HCT116 (cell line): ENCODE data around the gene IGSF6. TPM values are rescaled to one million over a fixed set of nuclear protein-coding genes. Genes with fewer than 3 reads are reported as not detected.

ENCODE experiments used
- ATAC-seq: fragments of 200-7000 bp; cut with Tn5 transposase; 2 replicates; pipeline ENCODE4 v1.9.1; 2020; ENCODE audit warnings: mild to moderate bottlenecking, moderate library complexity
- BruUV-seq: library from RNA; stranded (reverse); fragments of 400-500 nt; replicated peaks from 2 replicates; lab custom pipeline; 2021; lab: Mats Ljungman, UMichigan
- CTCF ChIA-PET: fragments of 300-600 bp; sonication (Branson Sonifier 250); formaldehyde crosslinking; loops from one replicate; lab custom pipeline; 2021; ENCODE audit warnings: antibody characterized with exemption; lab: Charles Lee
- POLR2A ChIA-PET: fragments of 300-600, 350-600 bp; sonication (Branson Sonifier 250); formaldehyde crosslinking; loops from one replicate; lab custom pipeline; 2021; ENCODE audit warnings: antibody characterized with exemption; lab: Charles Lee
- RAD21 ChIA-PET, 2 experiments: fragments of 300-600 bp; sonication (Branson Sonifier 250); formaldehyde crosslinking; loops; one replicate each; lab custom pipeline; 2023; ENCODE audit warnings: low total read pairs in 2 of 2; ENCODE audit not compliant: uncharacterized antibody in 2 of 2, unreplicated experiment in 2 of 2, low non-redundant PET in 1 of 2; lab: Charles Lee
- DNase-seq: peaks from one replicate; pipeline ENCODE4 v3.0.0-alpha.2; 2010; ENCODE audit warnings: low read depth, low spot score
- H2AFZ ChIP-seq: fragments of 200-600 bp; shearing (Covaris generic), sonication (generic); 2 replicates; pipeline ENCODE4 v1.6.1; 2017; ENCODE audit warnings: low read depth, mixed run types, mixed read lengths, antibody characterized with exemption, low read length; ENCODE audit not compliant: poor library complexity, severe bottlenecking
- H3K27ac ChIP-seq: 2 replicates; pipeline ENCODE4 v1.5.1; 2012; ENCODE audit warnings: low read depth, low read length
- H3K27me3 ChIP-seq: fragments of 200-600 bp; sonication (generic); 2 replicates; pipeline ENCODE4 v1.6.1; 2016; ENCODE audit warnings: mixed run types, low read length, mixed read lengths; ENCODE audit not compliant: insufficient read depth
- H3K36me3 ChIP-seq, 2 experiments: fragments of 200-500 bp in 1 of 2; fragments of 200-600 bp in 1 of 2; sonication (Bioruptor generic) in 1 of 2; sonication (generic) in 1 of 2; 2 replicates each; pipeline versions ENCODE4 v1.5.1 to v1.6.1; 2014 to 2016; ENCODE audit warnings: low read length in 2 of 2, inconsistent platforms in 1 of 2, mixed read lengths in 1 of 2, mixed run types in 1 of 2; ENCODE audit not compliant: insufficient read depth in 2 of 2, control insufficient read depth in 1 of 2
- H3K4me1 ChIP-seq, 2 experiments: fragments of 200-600 bp in 1 of 2; sonication (generic) in 1 of 2; 2 replicates each; pipeline versions ENCODE4 v1.5.1 to v1.6.1; 2012 to 2017; ENCODE audit warnings: low read length in 2 of 2, inconsistent platforms in 1 of 2, mild to moderate bottlenecking in 1 of 2, mixed read lengths in 1 of 2, mixed run types in 1 of 2, moderate library complexity in 1 of 2; ENCODE audit not compliant: insufficient read depth in 2 of 2, control insufficient read depth in 1 of 2
- H3K4me2 ChIP-seq: fragments of 200-600 bp; sonication (generic); 2 replicates; pipeline ENCODE4 v1.6.1; 2017; ENCODE audit warnings: mixed run types, low read length, mixed read lengths
- H3K4me3 ChIP-seq, 2 experiments: fragments of 200-600 bp in 1 of 2; sonication (generic) in 1 of 2; replicated peaks in 1 of 2; 2 replicates each; pipeline ENCODE4 v1.5.1; 2011 to 2016; ENCODE audit warnings: low read length in 2 of 2, control low read depth in 1 of 2, low read depth in 1 of 2, mild to moderate bottlenecking in 1 of 2, mixed read lengths in 1 of 2, mixed run types in 1 of 2
- H3K79me2 ChIP-seq: fragments of 200-600 bp; sonication (generic); 2 replicates; pipeline ENCODE4 v1.6.1; 2017; ENCODE audit warnings: mild to moderate bottlenecking, mixed run types, low read length, moderate library complexity, mixed read lengths; ENCODE audit not compliant: insufficient read depth
- H3K9ac ChIP-seq: fragments of 200-600 bp; sonication (generic); 2 replicates; pipeline ENCODE4 v1.6.1; 2016; ENCODE audit warnings: low read length, mixed read lengths
- H3K9me2 ChIP-seq: fragments of 200-600 bp; sonication (generic), shearing (Covaris generic); 2 replicates; pipeline ENCODE4 v1.6.1; 2017; ENCODE audit warnings: mixed run types, mild to moderate bottlenecking, moderate library complexity; ENCODE audit not compliant: insufficient read depth
- H3K9me3 ChIP-seq, 2 experiments: fragments of 200-500 bp in 1 of 2; fragments of 200-600 bp in 1 of 2; sonication (Bioruptor generic) in 1 of 2; sonication (generic) in 1 of 2; 2 replicates each; pipeline ENCODE4 v1.6.1; 2014 to 2017; ENCODE audit warnings: low read length in 2 of 2, mixed read lengths in 2 of 2, inconsistent platforms in 1 of 2, low read depth in 1 of 2, mild to moderate bottlenecking in 1 of 2, mixed run types in 1 of 2, moderate library complexity in 1 of 2; ENCODE audit not compliant: control insufficient read depth in 1 of 2, insufficient read depth in 1 of 2
- H4K20me1 ChIP-seq: fragments of 200-600 bp; sonication (generic), shearing (Covaris generic); 2 replicates; pipeline ENCODE4 v1.6.1; 2017; ENCODE audit warnings: mixed run types, mild to moderate bottlenecking, moderate library complexity; ENCODE audit not compliant: insufficient read depth
- CBX3 ChIP-seq: IDR thresholded peaks from 2 replicates; pipeline ENCODE4 v1.6.1; 2012; ENCODE audit warnings: low read depth
- CEBPB ChIP-seq: IDR thresholded peaks from 2 replicates; pipeline ENCODE4 v1.6.1; 2012; ENCODE audit warnings: low read depth
- EGR1 ChIP-seq: IDR thresholded peaks from 2 replicates; pipeline ENCODE4 v1.6.1; 2012; ENCODE audit warnings: low read depth
- EZH2 ChIP-seq: fragments of 200-600 bp; sonication (generic); IDR thresholded peaks from 2 replicates; pipeline ENCODE4 v1.6.1; 2017; ENCODE audit warnings: antibody characterized with exemption, mixed run types
- EZH2phosphoT487 ChIP-seq: fragments of 200-600 bp; IDR thresholded peaks from 2 replicates; pipeline ENCODE4 v1.6.1; 2018; ENCODE audit warnings: antibody characterized with exemption, borderline replicate concordance
- FOSL1 ChIP-seq: IDR thresholded peaks from 2 replicates; pipeline ENCODE4 v1.6.1; 2012; ENCODE audit warnings: low read depth
- MAX ChIP-seq: IDR thresholded peaks from 2 replicates; pipeline ENCODE4 v1.6.1; 2012
- POLR2A ChIP-seq: IDR thresholded peaks from 2 replicates; pipeline ENCODE4 v1.7.0; 2011; ENCODE audit warnings: borderline replicate concordance; ENCODE audit not compliant: insufficient read depth, insufficient read length; ENCODE audit errors: extremely low read depth
- POLR2AphosphoS5 ChIP-seq: IDR thresholded peaks from 2 replicates; pipeline ENCODE4 v1.6.1; 2011; ENCODE audit warnings: mild to moderate bottlenecking, low read depth, low read length, moderate library complexity
- RAD21 ChIP-seq: IDR thresholded peaks from 2 replicates; pipeline ENCODE4 v1.6.1; 2012; ENCODE audit warnings: low read depth, mild to moderate bottlenecking
- SIN3A ChIP-seq: IDR thresholded peaks from 2 replicates; pipeline ENCODE4 v1.6.1; 2012; ENCODE audit warnings: low read depth
- SP1 ChIP-seq: IDR thresholded peaks from 2 replicates; pipeline ENCODE4 v1.6.1; 2012; ENCODE audit warnings: low read depth
- TCF7L2 ChIP-seq: IDR thresholded peaks from 2 replicates; pipeline ENCODE4 v1.7.0; 2011; ENCODE audit warnings: borderline replicate concordance, inconsistent platforms; ENCODE audit not compliant: insufficient read depth, insufficient read length; ENCODE audit errors: extremely low read depth
- YY1 ChIP-seq: IDR thresholded peaks from 2 replicates; pipeline ENCODE4 v1.6.1; 2011; ENCODE audit warnings: low read length, low read depth, moderate library complexity, mild to moderate bottlenecking; ENCODE audit not compliant: insufficient replicate concordance; ENCODE audit errors: extremely low read depth
- ZBTB33 ChIP-seq: IDR thresholded peaks from 2 replicates; pipeline ENCODE4 v1.6.1; 2011; ENCODE audit warnings: mild to moderate bottlenecking, low read length, moderate library complexity; ENCODE audit not compliant: insufficient replicate concordance; ENCODE audit errors: extremely low read depth
- ZFX ChIP-seq: fragments of 450-650 bp; IDR thresholded peaks from 2 replicates; pipeline ENCODE4 v1.6.1; 2017
- ZNF274 ChIP-seq: fragments of 200-500 bp; sonication (Bioruptor generic); IDR thresholded peaks from 2 replicates; pipeline ENCODE4 v1.6.1; 2014; ENCODE audit warnings: mild to moderate bottlenecking, low read depth, low read length, inconsistent platforms
- intact Hi-C: fragments of 100-400 bp; cut with micrococcal nuclease; formaldehyde crosslinking; loops from 2 replicates; pipeline ENCODE4 v1.10.0; 2022
- total RNA-seq: library from RNA; stranded (reverse); gene quantifications from one replicate; pipeline ENCODE4 v1.2.1, GENCODE V29; 2021; ENCODE audit not compliant: unreplicated experiment
- TF ChIP-seq, protein P1 (sequence below), 3 experiments: fragments of 200-600 bp in 1 of 3; sonication (generic) in 1 of 3; IDR thresholded peaks in 2 of 3; conservative IDR thresholded peaks in 1 of 3; 2 replicates each; pipeline ENCODE4 v1.5.1; 2012 to 2017; ENCODE audit warnings: low read depth in 2 of 3, low read length in 2 of 3, antibody characterized with exemption in 1 of 3, borderline replicate concordance in 1 of 3, control low read depth in 1 of 3, mild to moderate bottlenecking in 1 of 3, mixed read lengths in 1 of 3, mixed run types in 1 of 3, moderate library complexity in 1 of 3; ENCODE audit not compliant: insufficient read depth in 1 of 3
- TF ChIP-seq, protein P2 (sequence below): IDR thresholded peaks from 2 replicates; pipeline ENCODE4 v1.6.1; 2012; ENCODE audit warnings: low read depth
- TF ChIP-seq, protein P3 (sequence below): IDR thresholded peaks from 2 replicates; pipeline ENCODE4 v1.6.1; 2012

The IGSF6 gene
- total RNA-seq, 1 experiment from 2014 or later = not detected

DNA sequence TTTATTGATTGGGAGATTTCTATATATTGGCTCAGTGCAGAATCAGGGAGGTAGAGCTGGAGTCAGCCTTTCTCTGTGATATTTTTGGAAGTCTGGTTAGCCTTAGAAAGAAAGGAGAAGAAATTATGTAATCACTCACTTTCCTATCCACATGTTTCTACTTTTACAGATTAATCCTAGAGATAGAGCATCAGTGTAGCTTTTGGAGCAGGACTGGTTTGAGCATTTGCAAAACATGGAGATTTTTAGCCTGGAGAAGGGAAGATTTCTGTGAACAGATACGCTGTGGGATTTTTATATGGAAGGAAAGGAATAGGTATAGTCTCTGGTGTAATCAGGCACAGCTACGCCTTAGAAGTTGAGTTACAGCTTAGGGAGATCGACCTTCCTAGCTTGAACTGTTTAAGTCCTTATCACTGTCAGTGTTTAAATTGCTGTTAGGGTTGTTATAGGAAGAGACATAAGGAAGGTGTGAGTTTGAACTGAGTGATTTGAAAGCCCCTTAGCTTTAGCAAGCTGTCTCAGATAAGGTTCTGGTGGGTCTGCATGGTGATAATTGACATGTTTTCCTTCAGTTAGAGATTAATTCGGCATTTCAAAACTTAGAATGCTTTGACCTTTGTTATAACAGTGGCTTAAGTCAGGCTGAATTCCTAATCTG is 32.5 kb downstream of the IGSF6 start:
- TF ChIP-seq ZFX = no peak
- TF ChIP-seq, protein P1, sequence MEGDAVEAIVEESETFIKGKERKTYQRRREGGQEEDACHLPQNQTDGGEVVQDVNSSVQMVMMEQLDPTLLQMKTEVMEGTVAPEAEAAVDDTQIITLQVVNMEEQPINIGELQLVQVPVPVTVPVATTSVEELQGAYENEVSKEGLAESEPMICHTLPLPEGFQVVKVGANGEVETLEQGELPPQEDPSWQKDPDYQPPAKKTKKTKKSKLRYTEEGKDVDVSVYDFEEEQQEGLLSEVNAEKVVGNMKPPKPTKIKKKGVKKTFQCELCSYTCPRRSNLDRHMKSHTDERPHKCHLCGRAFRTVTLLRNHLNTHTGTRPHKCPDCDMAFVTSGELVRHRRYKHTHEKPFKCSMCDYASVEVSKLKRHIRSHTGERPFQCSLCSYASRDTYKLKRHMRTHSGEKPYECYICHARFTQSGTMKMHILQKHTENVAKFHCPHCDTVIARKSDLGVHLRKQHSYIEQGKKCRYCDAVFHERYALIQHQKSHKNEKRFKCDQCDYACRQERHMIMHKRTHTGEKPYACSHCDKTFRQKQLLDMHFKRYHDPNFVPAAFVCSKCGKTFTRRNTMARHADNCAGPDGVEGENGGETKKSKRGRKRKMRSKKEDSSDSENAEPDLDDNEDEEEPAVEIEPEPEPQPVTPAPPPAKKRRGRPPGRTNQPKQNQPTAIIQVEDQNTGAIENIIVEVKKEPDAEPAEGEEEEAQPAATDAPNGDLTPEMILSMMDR (IDR thresholded peaks at IDR 0.05 in 2 of 3, conservative IDR thresholded peaks at IDR 0.05 in 1 of 3; ENCODE audit: borderline replicate concordance in 1 of 3, insufficient read depth in 1 of 3, low read depth in 2 of 3, low read length in 2 of 3) = no peak
- TF ChIP-seq EGR1 = no peak
- TF ChIP-seq YY1 = no peak
- TF ChIP-seq MAX = no peak
- no peak for TF ChIP-seq ZNF274
- TF ChIP-seq EZH2 = no peak
- no peak for TF ChIP-seq SP1
- no peak for TF ChIP-seq EZH2phosphoT487
- no peak for TF ChIP-seq RAD21
- TF ChIP-seq, protein P2, sequence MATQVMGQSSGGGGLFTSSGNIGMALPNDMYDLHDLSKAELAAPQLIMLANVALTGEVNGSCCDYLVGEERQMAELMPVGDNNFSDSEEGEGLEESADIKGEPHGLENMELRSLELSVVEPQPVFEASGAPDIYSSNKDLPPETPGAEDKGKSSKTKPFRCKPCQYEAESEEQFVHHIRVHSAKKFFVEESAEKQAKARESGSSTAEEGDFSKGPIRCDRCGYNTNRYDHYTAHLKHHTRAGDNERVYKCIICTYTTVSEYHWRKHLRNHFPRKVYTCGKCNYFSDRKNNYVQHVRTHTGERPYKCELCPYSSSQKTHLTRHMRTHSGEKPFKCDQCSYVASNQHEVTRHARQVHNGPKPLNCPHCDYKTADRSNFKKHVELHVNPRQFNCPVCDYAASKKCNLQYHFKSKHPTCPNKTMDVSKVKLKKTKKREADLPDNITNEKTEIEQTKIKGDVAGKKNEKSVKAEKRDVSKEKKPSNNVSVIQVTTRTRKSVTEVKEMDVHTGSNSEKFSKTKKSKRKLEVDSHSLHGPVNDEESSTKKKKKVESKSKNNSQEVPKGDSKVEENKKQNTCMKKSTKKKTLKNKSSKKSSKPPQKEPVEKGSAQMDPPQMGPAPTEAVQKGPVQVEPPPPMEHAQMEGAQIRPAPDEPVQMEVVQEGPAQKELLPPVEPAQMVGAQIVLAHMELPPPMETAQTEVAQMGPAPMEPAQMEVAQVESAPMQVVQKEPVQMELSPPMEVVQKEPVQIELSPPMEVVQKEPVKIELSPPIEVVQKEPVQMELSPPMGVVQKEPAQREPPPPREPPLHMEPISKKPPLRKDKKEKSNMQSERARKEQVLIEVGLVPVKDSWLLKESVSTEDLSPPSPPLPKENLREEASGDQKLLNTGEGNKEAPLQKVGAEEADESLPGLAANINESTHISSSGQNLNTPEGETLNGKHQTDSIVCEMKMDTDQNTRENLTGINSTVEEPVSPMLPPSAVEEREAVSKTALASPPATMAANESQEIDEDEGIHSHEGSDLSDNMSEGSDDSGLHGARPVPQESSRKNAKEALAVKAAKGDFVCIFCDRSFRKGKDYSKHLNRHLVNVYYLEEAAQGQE = no peak
- TF ChIP-seq TCF7L2 = no peak
- no peak for TF ChIP-seq ZBTB33
- TF ChIP-seq SIN3A = no peak
- TF ChIP-seq CBX3 = no peak
- no peak for TF ChIP-seq POLR2AphosphoS5
- TF ChIP-seq, protein P3, sequence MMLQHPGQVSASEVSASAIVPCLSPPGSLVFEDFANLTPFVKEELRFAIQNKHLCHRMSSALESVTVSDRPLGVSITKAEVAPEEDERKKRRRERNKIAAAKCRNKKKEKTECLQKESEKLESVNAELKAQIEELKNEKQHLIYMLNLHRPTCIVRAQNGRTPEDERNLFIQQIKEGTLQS = no peak
- no peak for TF ChIP-seq POLR2A
- TF ChIP-seq CEBPB = no peak
- TF ChIP-seq FOSL1 = no peak
- no peak overlapping the region for H3K4me2 ChIP-seq
- no peaks in the 10 kb centered on the region for H3K9me2 ChIP-seq
- H3K4me3 ChIP-seq = no peak overlapping the region
- H3K36me3 ChIP-seq = 0 out of 4 replicates have a peak, but pooled peaks cover 0 to 3% of the 10 kb centered on the region in 2 experiments
- no peaks in the 10 kb centered on the region for H3K9me3 ChIP-seq
- DNase-seq (no peak), ATAC-seq (no peak)
- no peaks in the 10 kb centered on the region for H3K27me3 ChIP-seq
- H3K79me2 ChIP-seq = 0 out of 2 replicates have a peak, but pooled peaks cover 2% of the 10 kb centered on the region
- no peak overlapping the region for H2AFZ ChIP-seq
- no peak overlapping the region for H3K27ac ChIP-seq
- no peaks in the 10 kb centered on the region for H3K4me1 ChIP-seq
- H3K9ac ChIP-seq = no peak overlapping the region
- intact Hi-C loops = no loop called here
- BruUV-seq = no TSS peak
- ChIA-PET RAD21 (no interaction called here), CTCF (no interaction called here), POLR2A (no interaction called here)
- no peaks in the 10 kb centered on the region for H4K20me1 ChIP-seq
